HG03159 (cell line): ENCODE measurements around the gene INO80B.
"Not testable (repeated sequence)": the region's sequence is repeated elsewhere in the genome, so short reads cannot be mapped to it uniquely, and the experiment has no call there.

Source experiments
- ATAC-seq: cut with Tn5 transposase; IDR thresholded peaks from one replicate; pipeline ENCODE4 v1.9.1; 2021; ENCODE audit warnings: mild to moderate bottlenecking, moderate library complexity; ENCODE audit not compliant: unreplicated experiment

INO80B gene

DNA sequence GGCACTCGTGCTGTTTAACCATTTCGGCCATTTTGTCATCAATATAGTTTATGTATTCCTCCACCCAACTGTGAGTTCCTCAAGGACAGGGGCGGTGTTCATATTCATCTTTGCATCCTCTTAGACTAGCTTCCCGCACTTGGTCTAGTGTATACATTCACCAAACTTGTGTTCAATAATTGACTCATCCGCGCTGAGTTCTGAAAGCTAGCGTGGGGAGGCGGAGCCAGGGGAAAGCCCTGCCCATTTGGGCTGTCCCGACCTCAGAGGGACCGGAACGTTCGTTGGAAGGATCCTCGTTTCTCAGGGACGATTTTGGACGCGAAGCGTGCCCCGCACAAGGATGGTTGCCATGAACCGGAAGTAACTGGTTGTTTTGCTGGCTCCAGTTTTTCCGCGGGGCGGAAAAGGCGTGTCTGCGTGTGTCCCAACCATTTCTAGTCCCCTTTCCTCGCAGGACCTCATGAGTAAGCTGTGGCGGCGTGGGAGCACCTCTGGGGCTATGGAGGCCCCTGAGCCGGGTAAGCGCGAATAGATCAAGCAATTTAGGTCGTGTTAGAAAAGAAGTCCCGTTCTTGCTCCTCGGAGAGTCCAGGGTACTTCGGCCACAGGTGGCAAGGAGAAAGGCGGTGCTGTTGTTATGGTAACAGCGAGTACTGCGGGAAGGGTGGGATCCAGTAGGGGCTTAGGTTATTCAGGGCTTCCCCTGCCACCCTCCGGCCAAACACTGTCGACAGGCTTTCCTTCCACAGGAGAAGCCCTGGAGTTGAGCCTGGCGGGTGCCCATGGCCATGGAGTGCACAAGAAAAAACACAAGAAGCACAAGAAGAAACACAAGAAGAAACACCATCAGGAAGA is at the start of gene INO80B:
TSS of gene INO80B (plus strand) at position 434 of the 858 bp plus-strand sequence. CDS start at position 464, 30 bp downstream.
- peak; percentile 34 for ATAC-seq

DNA sequence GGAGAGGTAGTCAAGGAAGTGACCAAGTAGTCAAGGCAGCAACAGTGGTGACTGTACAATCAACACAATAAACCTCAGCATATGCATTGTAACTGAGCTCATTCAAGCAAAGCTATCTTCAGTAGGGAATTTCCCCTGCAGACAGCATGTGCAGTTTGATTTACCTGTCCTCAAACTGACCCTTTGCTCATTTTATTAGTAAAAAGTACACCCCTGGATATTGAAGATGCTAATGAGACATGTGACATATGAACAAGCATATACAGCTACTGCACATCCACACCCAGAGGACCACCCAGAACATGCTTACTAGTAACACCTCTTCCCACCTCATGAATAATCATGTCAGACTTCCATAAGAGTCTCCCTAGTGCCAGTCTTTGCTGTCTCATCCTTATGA is 48.9 kb upstream of the INO80B start:
- ATAC-seq, result peak; percentile 80

DNA sequence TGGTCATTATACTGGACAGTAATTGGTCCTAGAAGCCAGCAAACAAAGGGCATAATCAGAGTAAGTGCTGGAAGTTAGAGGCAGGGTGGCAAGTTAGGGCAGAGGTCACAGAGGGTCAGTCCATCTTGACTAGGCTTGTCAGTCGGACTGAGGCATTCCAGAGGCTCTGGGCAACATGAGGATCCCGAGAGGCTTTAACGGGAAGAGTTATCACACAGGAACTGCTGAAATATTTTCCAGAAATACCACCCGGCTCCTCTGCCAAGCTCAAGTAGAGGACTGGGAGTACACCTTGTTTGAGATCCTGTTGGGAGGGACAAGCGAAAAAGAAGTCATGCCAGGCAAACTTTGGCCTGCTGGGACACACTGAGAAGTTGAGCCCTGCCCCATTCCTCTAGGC is 47.2 kb upstream of the INO80B start:
- no peak for ATAC-seq

DNA sequence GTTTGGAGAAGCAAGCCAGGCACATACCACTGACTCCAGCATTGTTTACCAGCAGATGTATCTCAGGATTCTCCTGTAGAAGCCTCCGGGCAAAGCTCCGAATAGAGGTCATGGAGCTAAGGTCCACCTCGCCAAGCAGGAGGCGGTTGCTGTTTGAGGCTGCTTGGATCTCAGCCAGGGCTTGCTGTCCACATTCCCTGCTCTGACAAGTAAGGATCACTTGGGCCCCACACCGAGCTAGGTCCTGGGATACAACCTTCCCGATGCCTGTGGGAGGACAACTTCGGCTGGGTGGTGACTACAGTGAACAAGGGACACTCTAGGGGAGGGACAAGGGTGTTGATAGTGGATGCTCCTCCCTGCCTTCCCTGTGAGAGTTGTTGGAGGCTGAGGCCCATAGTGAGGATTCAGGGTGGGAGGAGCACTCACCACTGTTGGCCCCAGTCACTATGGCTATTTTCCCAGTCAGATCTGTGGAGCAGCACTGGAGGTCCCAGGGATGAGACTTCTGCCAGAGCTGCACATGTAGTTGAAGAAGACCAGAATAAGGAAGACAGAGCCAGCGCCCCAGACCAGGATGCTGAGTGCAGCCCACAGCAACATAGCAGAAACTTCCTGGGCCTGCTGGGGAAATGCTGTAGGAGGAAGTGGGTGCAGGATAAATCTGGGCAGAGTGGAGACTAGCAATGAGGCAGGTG is 41.7 kb upstream of the INO80B start:
- no peak for ATAC-seq

DNA sequence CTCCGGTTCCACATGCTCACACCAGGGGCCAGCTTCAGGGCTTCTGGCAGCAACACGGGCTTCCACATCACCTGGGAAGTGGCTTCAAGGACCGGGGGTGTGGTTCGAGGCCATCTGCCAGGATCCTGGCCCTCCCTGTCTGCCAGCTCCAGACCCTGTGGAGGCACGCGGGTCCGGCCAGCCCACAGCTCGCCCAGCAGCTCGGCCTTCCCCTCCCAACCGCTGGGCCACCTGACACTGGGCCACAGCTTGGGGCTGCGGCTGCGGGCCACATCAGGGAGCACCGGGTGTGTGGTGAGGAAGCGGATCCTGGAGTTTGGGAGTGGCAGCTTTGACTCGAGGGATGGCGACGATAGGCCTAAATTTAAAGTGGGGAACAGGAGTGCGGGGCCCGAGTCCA is 40.4 kb upstream of the INO80B start:
- ATAC-seq, result no peak

DNA sequence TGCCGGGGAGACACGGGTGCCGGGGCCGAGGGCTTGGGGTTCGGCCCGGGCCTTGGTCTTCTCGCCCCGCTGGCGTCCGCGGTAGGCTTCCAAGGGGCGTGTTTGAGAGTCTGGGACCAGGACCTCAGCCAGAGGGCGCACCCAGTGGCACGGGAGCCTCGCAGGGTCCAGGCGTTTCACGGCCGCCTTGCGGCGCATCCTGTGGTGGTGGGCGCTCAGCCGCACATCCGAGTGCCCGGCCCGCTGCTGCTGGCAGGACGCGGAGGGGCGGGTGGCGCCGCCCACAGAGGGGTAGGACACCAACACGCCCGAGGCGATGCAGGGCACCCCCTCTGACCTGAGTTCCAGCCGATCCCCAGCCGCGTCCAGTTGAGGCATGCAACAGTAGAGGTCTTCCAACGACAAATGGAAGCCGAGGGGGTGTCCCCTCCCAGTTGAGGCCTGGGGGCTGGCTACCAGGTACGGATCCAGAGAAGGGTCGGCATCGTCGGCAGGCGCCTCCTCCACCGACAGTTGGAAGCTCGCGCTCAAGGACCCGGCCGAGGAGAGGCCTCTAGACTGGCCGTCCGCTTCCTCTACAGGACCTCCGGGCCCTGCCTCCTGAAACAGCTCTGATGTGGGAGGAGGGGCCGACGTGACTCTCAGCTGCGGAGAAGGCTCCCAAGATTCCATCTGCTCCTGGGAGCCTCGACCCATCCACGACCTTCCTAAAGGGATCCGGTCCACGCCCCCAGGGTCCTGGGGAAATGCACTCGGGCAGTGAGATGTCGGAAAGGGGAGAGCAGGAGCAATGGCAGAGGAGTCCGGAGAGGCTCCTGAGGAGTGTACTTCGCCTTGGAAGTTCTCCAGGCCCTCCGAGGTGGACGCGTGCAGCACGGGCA is 39.8 kb upstream of the INO80B start:
- ATAC-seq, result no peak

DNA sequence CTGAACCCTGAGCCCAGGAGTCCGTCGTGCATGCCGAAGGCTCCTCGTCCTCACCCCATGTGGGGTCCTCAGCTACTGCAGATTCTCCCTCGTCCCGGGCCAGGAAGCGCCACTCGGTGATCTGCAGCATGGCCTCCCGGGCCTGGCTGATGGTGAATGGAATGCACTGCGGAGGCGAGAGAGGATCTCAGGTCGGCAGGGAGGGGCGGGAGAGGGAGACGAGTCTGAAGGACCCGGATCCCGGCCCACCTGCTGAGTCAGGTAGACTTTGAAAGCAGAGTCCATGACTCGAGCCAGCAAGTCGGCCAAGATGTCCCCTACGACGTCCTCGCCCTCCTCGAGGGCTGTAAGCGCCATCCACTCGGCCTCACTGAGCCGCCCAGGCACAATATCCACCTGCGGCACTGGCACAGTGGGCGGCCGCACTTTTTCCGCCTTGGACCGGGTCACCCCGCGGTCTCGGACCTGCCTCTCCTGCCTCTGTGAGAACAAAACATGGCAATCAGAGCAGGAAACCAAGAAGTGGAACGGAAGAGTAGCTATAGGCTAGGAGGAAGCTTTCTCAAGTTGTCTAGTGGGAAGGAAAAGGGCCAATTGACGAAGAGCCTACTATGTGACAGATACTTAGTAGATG is 39.0 kb upstream of the INO80B start:
- ATAC-seq, result no peak

DNA sequence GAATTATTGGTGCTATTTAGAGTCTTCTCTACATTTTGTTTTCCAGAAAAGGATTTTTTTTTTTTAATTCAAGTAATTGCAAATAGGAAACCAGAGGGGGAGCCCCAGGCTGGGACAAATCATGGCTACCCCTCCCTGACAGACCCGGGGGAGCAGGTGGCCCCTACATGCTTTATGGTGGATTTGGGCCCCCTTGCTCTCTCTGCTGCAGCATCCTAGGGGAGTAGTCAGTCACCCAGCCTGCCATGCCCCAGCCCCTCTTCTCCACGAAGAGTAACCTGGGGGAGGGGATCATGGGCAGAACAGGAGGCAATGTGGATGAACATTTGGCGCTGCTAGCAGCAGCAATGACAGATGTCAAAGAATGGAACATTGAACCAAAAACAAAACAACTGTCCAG is 38.1 kb upstream of the INO80B start:
- ATAC-seq, result no peak

DNA sequence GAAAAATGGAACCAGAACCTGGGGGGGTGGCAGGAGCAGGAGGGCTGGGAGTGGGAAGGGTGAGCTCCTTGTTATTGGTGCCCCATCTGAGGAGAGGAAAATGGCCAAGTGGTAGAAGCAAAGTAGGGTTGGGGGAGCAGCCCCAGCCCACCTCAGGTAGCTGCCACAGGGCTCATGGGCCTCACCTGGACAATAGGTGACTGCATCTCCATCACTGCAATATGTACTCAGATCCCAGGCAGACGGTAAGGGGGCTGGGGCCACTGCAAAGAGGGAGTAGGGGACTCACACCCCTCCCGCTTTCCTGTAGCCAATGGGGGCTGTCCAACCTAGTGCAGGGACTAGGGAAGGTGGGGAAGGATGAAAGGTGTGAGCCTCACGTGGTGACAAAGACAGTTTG is 37.7 kb upstream of the INO80B start:
- no peak for ATAC-seq

DNA sequence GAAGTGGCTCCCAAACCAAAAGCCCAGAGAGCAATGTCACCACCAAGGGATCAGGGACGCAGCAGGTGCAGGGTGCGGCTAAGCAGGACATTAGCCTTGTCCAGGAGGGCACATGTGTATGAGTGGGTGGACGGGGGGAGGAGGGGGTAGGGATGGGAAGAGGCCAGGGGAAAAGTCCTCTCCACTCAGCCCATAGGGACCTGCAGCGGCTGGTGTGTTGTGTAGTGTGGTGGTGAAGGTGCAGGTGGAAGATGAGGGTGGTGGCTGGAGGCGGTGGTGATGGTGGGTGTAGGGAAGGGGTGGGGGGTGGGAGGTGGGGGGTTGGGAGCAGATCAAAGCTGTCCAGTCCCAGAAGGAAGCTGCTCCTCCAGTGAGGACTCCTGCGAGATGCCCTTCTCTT is 37.1 kb upstream of the INO80B start:
- ATAC-seq, result no peak

DNA sequence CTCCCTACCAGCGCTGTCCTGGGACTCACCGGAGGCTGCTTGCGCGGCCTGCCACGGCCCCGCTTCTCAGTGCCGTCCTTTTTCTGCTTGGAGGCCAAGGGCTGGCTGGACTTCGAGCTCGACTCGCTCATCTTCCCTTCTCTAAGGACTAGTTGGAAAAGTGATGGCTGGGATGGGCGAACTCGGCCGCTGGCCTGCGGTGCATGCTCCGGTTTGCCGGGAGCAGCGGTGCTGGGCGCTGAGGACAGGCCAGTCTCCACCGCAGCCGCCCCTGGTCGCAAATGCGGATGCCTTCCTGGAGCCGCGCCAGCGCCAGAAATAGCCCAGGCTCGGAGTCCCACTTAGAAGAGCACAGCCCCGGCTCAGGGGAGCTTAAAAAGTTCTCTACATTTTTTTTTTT is 36.6 kb upstream of the INO80B start:
- ATAC-seq, result no peak

DNA sequence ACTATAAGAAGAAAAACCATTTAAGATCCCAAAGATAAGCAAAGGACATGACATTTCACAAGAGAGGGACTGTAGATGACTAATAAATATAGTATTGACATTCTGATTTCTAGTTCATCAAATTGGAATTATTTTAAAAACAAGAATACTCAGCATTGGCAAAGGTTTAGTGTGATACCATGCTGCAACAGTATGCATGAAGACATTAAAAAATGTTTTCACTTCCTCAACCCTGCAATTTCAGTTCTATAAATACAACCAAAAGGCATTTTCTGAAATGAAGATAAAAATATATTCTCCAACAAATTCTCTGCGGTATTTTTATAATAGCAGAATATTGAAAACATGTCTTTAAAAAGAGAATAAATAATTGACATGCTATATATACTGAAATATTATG is 35.5 kb upstream of the INO80B start:
- no peak for ATAC-seq

DNA sequence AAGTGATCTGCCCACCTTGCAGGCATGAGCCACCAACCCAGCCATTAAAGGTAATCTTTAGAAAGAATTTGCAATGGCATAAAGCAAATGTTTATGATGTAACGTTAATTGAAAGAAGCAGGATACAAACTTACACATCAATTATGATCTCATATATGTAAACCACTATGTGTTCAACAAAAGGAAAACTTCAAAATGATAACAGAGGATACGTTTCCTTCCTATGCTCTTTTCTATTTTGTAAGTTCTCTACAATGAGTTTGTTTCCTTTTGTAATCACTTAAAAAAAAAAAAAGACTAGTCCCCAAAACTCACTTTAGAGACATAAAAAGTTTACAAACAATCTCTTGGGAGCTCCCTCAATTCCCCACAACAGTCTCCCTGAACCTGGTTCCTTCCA is 34.9 kb upstream of the INO80B start:
- no peak for ATAC-seq

DNA sequence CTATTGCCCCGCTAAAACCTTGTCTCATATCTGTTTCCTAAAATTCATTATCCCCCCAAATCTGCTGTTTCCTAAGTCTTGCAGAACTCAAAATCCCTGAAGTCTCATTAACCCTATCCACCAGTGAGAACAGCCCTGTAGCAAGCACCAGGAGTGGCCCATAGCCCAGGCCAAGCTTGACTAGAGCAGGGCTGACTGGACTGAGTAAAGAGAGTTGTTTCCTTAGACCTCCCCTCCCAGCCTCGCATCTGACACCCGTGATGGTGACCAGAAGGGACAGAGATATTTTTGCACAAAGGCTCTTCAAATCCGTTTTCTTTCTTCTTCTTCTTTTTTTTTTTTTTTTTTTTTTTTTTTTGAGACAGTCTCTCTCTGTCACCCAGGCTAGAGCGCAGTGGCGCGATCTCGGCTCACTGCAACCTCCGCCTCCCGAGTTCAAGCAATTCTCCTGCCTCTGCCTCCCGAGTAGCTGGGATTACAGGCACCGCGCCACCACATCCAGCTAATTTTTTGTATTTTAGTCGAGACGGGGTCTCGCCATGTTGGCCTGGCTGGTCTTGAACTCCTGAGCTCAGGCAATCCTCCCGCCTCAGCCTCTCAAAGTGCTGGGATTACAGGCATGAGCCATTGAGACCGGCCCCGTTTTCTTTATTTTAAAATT is 34.3 kb upstream of the INO80B start:
- not testable (repeated sequence) for ATAC-seq

DNA sequence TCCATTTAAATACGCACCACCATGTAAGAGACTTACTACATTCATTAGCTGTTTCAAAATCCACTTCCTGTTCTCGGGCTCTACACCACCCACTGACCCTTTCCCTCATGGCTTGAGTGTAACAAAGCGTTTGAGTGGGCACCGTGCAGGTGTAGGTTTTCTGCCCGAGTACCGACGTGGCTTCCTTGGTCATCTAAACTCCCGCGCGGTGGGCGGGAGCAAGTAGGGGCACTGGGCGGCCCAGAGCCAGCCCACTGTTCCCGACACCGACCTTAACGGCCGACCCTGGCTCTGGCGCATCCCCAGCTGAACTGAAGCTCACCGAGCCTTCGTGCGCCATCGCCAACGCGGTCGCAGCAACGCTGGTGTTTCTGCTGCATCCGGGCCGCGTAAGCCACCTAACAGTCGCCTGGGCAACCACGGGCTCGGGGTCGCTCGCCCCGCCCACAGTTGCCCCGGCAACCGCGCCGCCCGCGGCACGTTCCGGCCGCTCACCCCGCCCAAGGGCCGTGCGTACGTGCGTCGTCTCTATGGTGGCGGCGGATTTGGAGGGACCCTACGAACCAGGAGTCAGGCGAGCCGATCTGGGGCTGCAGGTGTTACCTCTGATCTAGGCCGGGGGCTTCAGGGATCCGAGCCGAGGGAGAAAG is 33.5 kb upstream of the INO80B start, which contains the start of the genes C2orf81 and WDR54:
TSS of gene C2orf81 (minus strand) at position 399 of the 650 bp plus-strand sequence. CDS start at position 340, 59 bp downstream.
TSS of gene WDR54 (plus strand) at position 510 of the 650 bp plus-strand sequence. CDS start 424 bp downstream, outside the sequence.
- peak; percentile 87 for ATAC-seq

DNA sequence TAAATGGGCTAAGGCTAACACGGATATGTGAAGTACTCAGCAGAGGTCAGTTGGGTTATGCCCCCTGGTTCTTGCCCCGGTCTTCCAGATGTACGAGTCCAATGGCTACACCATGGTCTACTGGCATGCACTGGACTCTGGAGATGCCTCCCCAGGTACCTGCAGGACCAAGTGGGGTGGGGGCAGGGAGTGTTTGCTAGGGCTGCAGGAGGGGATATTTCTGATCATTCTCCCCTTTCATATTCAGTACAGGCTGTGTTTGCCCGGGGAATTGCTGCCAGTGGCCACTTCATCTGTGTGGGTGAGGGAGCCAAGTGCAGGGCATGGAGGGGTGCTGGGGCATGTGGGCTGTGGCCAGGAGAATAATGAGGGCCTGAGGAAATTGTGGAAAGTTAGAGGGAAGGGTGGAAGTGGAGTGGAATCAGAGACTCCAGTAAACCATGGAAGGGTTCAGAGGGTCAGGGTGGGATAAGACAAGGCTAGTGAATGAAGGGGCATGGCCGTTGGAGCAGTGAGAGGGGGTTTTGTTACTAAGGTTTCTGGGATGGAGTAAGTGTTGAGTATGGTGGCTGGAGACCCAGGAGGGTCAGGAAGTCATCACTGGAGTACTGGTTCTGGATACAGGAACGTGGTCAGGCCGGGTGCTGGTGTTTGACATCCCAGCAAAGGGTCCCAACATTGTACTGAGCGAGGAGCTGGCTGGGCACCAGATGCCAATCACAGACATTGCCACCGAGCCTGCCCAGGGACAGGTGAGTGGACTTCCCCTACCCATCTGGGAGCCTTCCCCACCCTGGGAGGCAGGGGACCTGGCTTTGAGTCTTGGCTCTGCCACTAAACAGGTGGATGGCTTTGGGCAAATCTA is 31.4 kb upstream of the INO80B start:
- no peak for ATAC-seq

DNA sequence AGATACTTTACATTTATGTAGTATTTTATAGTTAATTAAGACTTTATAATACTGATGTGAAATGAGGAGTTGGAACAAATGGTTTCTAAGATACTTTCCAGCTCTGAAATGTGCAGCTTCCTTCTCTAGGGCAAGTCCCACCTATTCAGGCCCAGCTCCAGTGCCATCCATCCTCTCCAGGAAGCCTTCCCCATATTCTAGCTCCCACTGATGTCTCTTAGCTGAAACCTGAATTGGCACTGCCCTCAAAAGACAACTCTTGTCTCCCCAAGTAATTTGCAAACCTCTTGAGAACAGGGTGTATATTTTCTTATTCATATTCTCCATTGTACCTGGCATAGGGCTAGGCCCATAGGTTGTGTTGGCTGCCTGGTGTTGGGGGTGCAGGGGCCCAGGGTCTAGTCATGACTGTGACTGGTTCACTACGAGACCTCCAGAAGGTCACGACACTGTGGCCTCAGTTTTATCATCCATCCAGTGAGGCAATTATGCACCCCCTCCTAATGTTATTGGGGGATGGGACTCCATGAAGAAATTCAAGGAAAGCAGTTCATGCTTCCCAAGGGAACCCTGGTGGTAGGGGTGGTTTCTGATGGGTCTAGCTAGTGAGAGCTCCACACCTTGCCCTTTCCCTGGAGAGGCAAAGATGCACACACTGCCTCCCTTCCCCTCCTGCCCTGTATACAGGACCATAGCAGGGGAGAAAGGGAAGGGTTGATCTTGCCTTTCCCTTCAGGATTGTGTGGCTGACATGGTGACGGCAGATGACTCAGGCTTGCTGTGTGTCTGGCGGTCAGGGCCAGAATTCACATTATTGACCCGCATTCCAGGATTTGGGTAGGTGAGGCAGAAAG is 30.5 kb upstream of the INO80B start:
- no peak for ATAC-seq

DNA sequence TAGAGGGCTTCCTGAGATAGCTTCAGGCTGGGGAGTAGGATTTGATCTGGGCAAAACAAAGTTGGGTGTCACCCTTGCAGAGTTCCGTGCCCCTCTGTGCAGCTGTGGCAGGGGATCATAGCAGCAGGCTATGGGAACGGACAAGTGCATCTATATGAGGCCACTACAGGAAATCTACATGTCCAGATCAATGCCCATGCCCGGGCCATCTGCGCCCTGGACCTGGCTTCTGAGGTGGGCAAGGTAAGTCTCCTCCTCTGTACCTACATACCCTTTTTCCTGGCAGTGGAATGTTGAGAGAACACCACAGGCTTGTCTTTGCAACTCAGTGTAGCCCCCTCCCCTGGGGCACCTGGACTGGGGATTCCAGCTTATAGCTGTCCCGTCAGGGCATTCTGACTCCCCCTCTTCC is 29.9 kb upstream of the INO80B start:
- ATAC-seq, result no peak
